ENCODE results near the gene KLHDC4. TPM values are rescaled to one million over a fixed set of nuclear protein-coding genes. Genes with fewer than 3 reads are reported as not detected.

The KLHDC4 gene
- total and polyA plus RNA-seq, 2 donors (not counting 1 experiment from before 2014, with no cell fraction given), result 51.3 to 90.8 TPM

- Histone ChIP-seq H4K20me1 (ENCODE audit: control insufficient read depth, insufficient read depth, low read length, poor library complexity, severe bottlenecking) (no peaks in the 10 kb centered on the region), H3K4me2 (replicated peaks; ENCODE audit: low read depth, low read length, poor library complexity, severe bottlenecking) (no peak overlapping the region), H3K4me1 (ENCODE audit: control insufficient read depth in 2 of 2, insufficient read depth in 2 of 2, low read length in 2 of 2) (peaks cover 0 to 13% of the 10 kb centered on the region in 2 donors), H3K27me3 (replicated peaks in 1 of 4; ENCODE audit: control extremely low read depth in 1 of 4, control insufficient read depth in 3 of 4, insufficient read depth in 4 of 4, low read length in 3 of 4) (peaks cover 0 to 8% (median 1%) of the 10 kb centered on the region in 4 experiments), H3K9ac (ENCODE audit: low read length) (no peak overlapping the region), H3K4me3 (ENCODE audit: control extremely low read depth in 1 of 5, extremely low read depth in 1 of 5, insufficient read depth in 1 of 5, low read depth in 2 of 5, low read length in 4 of 5) (no peak overlapping the region), H3K79me2 (ENCODE audit: control insufficient read depth, insufficient read depth, low read length) (no peaks in the 10 kb centered on the region), H3K9me3 (ENCODE audit: control extremely low read depth in 1 of 3, control insufficient read depth in 2 of 3, insufficient read depth in 1 of 3, low read length in 2 of 3) (peaks cover 0 to 13% (median 0%) of the 10 kb centered on the region in 3 donors), H3K36me3 (replicated peaks in 1 of 2; ENCODE audit: control extremely low read depth in 1 of 2, control insufficient read depth in 1 of 2, extremely low read depth in 1 of 2, insufficient read depth in 2 of 2, low read length in 1 of 2) (no peaks in the 10 kb centered on the region), H3K27ac (ENCODE audit: low read length in 2 of 2) (no peak overlapping the region), H2AFZ (ENCODE audit: insufficient read depth, low read depth, low read length, poor library complexity, severe bottlenecking) (no peak overlapping the region)
- 97% methylated on average over 11 of the region's 15 CpGs for WGBS (ENCODE audit: insufficient coverage)
- Mint-ChIP-seq H3K27ac (no peak overlapping the region), H3K9me3 (ENCODE audit: insufficient read depth) (no peaks in the 10 kb centered on the region), H3K27me3 (peaks cover 13% of the 10 kb centered on the region), H3K4me1 (no peaks in the 10 kb centered on the region), H3K4me3 (no peak overlapping the region)
- CTCF ChIA-PET, result no interaction called here
- TF ChIP-seq EZH2 (IDR thresholded peaks at IDR 0.05; ENCODE audit: borderline replicate concordance, insufficient read depth, low read depth, low read length, poor library complexity, severe bottlenecking), result no peak
- no peak for TF ChIP-seq CTCF (IDR thresholded peaks at IDR 0.05)
- DNase-seq (no peak), ATAC-seq (ENCODE audit: low read depth) (no peak)
- POLR2A ChIA-PET, result no interaction called here
- intact Hi-C loops (cut with micrococcal nuclease), result no loop called here
Observed at GRCh38 chr16:87665193-87665592, 100.6 kb downstream of the KLHDC4 start.

- no peaks in the 10 kb centered on the region for H3K4me1 Mint-ChIP-seq
- Histone ChIP-seq H4K20me1 (ENCODE audit: control insufficient read depth, insufficient read depth, low read length, poor library complexity, severe bottlenecking) (no peaks in the 10 kb centered on the region), H3K79me2 (ENCODE audit: control insufficient read depth, insufficient read depth, low read length) (no peaks in the 10 kb centered on the region), H2AFZ (ENCODE audit: insufficient read depth, low read depth, low read length, poor library complexity, severe bottlenecking) (no peak overlapping the region), H3K4me2 (replicated peaks; ENCODE audit: low read depth, low read length, poor library complexity, severe bottlenecking) (no peak overlapping the region), H3K27me3 (replicated peaks in 1 of 4; ENCODE audit: control extremely low read depth in 1 of 4, control insufficient read depth in 3 of 4, insufficient read depth in 4 of 4, low read length in 3 of 4) (peaks cover 0 to 8% (median 2%) of the 10 kb centered on the region in 4 experiments), H3K9me3 (ENCODE audit: control extremely low read depth in 1 of 3, control insufficient read depth in 2 of 3, insufficient read depth in 1 of 3, low read length in 2 of 3) (peaks cover 0 to 13% (median 0%) of the 10 kb centered on the region in 3 donors), H3K36me3 (replicated peaks in 1 of 2; ENCODE audit: control extremely low read depth in 1 of 2, control insufficient read depth in 1 of 2, extremely low read depth in 1 of 2, insufficient read depth in 2 of 2, low read length in 1 of 2) (no peaks in the 10 kb centered on the region), H3K27ac (ENCODE audit: low read length in 2 of 2) (no peak overlapping the region), H3K4me1 (ENCODE audit: control insufficient read depth in 2 of 2, insufficient read depth in 2 of 2, low read length in 2 of 2) (peaks cover 0 to 9% of the 10 kb centered on the region in 2 donors), H3K9ac (ENCODE audit: low read length) (no peak overlapping the region), H3K4me3 (ENCODE audit: control extremely low read depth in 1 of 5, extremely low read depth in 1 of 5, insufficient read depth in 1 of 5, low read depth in 2 of 5, low read length in 4 of 5) (no peak overlapping the region)
- WGBS (ENCODE audit: insufficient coverage), result 82% methylated on average over 11 of the region's 11 CpGs
- ATAC-seq (ENCODE audit: low read depth) (no peak), DNase-seq (no peak)
- CTCF ChIA-PET, result no interaction called here
- H3K27ac Mint-ChIP-seq, result no peak overlapping the region
- no peak overlapping the region for H3K4me3 Mint-ChIP-seq
- intact Hi-C loops (cut with micrococcal nuclease), result no loop called here
- POLR2A ChIA-PET, result no interaction called here
- peaks cover 13% of the 10 kb centered on the region for H3K27me3 Mint-ChIP-seq
- no peaks in the 10 kb centered on the region for H3K9me3 Mint-ChIP-seq (ENCODE audit: insufficient read depth)
- no peak for TF ChIP-seq CTCF (IDR thresholded peaks at IDR 0.05)
- no peak for TF ChIP-seq EZH2 (IDR thresholded peaks at IDR 0.05; ENCODE audit: borderline replicate concordance, insufficient read depth, low read depth, low read length, poor library complexity, severe bottlenecking)
Observed at GRCh38 chr16:87664792-87665191, 101.0 kb downstream of the KLHDC4 start.

All from B cell (primary cell).